HS-5 (cell line): ENCODE data around the gene TIMP1.
"Not testable (repeated sequence)": the region's sequence is repeated elsewhere in the genome, so short reads cannot be mapped to it uniquely, and the experiment has no call there.

Experiments
- DNase-seq: peaks from one replicate; pipeline ENCODE4 v3.0.0-alpha.2; 2012; ENCODE audit warnings: low read depth

The TIMP1 gene

DNA sequence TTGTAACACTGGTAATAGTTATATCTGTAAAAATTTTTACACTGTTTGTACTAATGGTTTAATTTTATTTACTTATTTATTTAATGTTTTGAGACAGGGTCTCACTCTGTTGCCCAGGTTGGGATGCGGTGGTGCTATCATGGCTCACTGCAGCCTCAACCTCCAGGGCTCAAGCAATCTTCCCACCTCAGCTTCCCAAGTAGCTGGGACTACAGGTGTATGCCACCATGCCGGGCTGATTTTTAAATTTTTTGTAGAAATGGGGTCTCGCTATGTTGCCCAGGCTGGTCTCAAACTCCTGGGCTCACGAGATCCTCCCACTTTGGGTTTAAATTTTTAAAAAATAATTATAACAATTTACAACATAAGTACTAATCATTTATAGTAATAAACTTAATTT lies 20.9 kb downstream of the TIMP1 start:
- DNase-seq: not testable (repeated sequence)

DNA sequence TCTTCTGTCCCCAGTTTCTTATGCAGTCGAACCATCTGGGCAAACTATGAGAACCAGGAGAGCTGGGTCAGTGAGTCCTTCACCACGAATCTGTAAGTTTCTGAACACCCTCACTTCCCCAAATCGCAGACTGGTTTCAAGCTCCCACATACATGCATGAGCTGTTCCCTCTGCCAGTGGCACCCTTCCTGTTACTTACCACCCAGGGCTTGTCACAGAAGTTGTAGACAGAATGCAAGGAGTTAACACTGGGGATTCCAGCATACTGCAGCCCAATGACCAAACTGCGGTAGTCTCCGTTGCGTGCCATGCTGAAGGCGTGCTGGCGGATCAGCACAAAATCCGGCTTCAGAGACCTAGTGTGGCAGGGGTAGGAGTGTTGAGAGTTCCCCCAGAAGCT lies 22.8 kb downstream of the TIMP1 start:
- DNase-seq: no peak

DNA sequence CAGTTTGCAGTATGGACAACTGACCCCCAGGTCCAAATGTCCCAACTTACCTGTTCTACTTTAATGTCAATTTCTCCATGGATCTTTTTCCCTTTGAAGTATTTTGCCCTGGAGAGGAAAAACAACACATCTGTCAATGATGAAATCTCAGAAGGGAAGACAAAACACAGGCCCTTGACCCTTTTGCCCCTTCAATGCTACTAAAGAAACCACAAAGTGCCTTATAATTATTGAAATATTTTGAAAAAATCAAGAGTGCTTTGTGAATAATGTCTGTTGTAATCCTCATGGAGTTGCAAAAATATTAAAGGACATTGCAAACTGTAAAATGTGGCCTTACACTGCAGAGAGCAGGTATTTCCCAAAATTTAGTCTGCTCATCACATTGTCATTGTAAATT lies 24.9 kb downstream of the TIMP1 start:
- DNase-seq: no peak

DNA sequence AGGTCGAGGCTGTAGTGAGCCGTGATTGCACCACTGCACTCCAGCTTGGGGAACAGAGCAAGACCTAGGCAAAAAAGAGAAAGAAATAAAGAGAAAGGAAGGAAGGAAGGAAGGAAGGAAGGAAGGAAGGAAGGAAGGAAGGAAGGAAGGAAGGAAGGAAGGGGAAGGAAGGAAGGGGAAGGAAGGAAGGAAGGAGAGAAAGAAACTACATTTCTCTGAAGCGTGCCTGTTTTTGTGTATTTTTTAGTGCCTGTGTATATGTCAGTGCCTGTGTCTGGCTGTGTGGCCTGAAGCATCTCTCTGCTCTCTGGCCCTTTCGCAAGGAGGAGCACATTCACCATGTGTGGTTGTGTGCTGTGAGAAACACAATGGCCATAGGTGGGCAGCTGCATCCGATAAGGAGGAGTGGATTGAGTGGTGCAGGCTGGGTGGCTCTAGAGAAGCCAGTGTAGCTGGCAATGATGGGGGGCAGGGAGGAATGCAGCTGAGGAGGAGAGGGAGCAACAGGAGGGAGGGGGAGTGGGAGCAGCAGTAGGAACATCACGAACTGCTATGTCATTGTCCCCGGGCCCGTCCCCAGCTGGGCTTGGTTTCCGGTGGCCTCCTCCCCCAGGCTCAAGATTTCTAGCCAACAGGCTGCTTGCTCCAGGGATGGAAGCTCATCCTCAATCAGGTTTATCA lies 26.0 kb downstream of the TIMP1 start:
- no peak for DNase-seq

DNA sequence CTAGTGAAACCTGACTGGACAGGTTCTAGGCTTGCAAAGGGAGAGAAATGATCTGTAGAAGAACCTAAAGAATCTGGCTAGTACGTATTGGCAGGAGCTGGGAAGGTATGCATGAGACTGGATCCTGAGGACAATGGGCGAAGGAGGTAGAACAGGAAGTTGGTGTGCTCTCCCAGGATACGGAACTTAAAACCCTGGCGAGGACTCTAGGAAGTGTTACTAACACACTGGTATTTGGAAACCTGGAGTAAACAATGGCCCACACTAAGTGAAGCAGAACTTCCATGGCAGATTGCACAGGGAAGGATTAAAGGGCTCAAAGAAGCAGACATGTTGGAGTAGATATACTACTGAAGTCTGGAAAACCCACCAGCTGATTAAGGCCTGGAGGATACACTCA lies 28.3 kb downstream of the TIMP1 start:
- no peak for DNase-seq

DNA sequence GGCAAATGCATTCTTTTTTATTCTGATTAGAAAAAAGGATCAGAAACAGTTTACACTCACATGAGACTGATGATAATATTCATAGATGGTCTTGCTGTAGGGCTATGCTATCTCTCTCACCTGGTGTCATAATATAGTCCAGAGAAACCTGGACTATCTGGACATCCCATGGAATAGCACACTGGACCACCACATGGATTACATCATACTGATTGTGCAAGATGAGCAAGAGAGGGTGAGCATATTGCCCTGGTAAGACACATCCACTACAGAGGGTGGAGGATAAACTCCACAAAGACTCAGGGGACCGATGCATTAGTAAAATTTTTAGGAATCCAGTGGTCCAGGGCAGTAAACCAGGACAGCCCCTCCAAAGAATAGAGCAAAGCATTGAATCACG lies 29.3 kb downstream of the TIMP1 start:
- no peak for DNase-seq

DNA sequence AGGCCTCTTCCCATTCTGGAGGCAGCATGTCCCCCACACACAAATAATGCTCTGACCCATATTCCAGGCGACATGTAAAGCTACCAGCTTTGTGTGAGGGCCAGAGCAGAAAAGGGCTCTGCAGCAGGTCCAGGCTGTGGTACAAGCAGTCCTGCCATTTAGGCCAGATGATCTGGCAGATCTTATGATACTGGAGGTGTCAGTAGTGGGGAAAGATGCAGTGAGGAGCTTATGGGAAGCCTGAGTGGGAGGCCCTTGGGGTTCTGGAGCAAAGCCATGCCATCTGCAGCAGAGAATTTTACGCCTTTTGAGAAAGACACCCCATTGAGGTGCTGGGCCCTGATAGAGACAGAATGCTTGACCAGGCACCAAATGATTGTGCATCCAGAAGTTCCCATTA lies 29.7 kb downstream of the TIMP1 start:
- DNase-seq: no peak

DNA sequence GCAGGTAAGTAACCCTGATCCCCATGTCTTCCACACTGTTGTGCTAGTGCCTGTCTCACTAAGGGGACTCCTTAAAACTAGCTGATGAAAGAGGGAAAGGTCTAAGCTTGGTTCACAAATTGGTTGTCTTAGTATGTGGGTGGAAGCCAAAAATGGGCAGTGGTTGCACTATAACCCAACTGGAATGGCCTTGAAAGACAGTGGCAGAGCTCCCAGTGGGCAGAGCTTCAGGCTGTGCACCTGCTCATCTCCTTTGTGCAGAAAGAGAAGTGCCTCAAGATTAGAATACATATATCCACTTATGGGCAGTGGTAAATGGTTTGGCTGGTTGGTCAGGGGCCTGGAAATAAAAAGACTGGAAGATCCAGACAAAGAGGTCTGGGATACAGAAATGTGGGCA lies 30.2 kb downstream of the TIMP1 start:
- no peak for DNase-seq

DNA sequence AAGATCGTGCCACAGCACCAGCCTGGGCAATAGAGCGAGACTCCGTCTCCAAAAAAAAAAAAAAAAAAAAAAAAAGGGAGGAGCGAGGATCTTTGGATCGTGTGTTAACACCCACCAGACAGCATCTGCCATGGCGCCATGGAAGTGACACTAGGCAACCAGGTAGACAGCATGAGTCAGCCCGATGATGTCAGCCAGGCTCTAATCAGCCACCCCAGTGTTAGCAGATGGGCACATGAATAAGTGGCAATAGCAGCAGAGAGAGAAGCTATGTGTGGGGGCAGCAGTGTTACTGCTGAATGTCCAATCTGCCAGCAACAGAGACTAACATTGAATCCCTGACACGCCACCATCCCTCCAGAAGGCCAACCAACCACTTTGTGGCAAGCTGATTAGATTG lies 30.8 kb downstream of the TIMP1 start:
- no peak for DNase-seq

DNA sequence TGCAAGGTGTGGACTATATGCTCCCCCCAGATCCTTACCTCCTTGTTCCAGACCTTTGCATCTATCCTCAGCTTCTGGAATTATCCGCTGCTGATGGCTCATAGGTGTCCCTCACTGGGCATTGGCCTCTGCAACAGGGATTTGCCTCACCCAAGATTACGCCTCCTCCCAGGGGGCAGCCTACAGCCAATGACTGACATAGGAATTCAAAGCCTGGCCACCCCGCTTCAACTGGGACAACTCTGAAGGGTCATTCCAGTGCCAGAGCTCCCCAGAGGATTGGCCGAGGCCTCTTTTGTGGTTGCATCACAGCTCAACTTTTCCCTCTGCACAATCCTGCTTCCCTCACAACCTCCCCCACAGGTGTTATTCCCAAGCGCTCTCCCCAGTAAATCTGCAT lies 32.4 kb downstream of the TIMP1 start:
- DNase-seq: no peak

DNA sequence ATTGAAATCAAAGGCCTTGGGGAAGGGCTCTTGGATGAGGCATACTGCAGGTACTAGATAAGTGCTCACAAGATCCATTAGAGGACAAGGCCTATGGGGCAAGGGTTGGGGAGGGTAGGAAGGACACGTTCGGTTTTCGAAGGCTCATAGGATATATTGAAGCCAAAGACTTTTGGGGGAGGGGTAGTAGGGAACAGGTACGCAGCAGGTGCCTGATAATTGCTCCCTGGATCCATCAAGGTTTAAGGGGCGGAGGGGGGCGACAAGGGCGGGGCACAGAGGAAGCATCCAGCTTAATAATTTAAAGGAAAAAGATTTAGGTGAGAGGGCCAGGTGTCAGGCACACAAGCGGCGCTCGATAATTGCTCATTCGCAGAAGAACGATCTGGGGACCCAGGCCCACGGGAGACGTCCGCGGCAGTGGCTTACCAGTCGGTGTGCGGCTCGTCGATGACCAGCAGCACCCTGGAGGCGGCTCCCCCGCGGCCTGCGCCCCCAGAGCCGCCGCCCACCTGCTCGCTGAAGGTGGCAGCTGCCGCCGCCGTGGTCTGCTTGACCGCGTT lies 36.8 kb downstream of the TIMP1 start:
- no peak for DNase-seq

DNA sequence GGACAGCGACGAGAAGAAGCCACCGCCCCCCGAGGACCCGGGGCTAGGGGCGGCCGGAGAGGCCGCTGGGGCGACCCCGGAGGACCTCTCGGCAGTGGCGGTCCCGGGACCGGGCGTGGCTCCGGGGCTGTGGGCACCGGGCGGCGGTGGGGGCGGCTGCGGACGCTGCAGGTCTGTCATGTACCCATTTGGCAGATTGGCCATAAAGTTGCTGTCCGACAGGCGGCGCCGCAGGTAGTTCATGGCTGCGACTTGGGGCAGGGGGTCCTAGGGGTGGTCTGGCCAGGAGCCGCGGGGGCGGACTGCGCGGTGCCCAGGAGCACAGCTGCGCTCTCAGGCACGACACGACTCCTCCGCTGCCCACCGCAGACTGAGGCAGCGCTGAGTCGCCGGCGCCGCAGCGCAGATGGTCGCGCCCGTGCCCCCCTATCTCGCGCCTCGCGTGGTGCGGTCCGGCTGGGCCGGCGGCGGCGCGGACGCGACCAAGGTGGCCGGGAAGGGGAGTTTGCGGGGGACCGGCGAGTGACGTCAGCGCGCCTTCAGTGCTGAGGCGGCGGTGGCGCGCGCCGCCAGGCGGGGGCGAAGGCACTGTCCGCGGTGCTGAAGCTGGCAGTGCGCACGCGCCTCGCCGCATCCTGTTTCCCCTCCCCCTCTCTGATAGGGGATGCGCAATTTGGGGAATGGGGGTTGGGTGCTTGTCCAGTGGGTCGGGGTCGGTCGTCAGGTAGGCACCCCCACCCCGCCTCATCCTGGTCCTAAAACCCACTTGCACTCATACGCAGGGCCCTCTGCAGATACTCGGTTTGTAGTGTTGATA lies 37.5 kb downstream of the TIMP1 start, which contains the start of gene SYN1:
Gene SYN1, minus strand, starts transcription at position 372 of the 817 bp plus-strand sequence. Its CDS starts 129 bp downstream, at position 243.
- DNase-seq: peak; percentile 6

DNA sequence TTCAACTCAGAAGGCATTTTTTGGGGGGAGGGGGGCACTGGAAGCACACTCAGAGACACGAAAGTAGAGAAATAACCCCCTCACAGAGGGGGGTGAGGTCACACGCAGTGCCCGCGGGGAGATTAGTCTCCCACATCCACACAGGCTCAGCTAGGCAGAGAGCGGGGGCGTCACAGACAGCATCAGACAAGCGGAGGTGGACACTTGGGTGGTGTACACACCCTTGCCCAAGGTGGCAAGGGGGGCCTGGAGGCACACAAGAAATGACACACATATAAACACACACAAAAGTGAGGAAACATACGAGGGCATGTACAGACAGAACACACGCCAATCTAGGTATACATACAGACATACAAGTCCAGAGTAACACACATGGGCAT lies 38.1 kb downstream of the TIMP1 start:
- DNase-seq: no peak

DNA sequence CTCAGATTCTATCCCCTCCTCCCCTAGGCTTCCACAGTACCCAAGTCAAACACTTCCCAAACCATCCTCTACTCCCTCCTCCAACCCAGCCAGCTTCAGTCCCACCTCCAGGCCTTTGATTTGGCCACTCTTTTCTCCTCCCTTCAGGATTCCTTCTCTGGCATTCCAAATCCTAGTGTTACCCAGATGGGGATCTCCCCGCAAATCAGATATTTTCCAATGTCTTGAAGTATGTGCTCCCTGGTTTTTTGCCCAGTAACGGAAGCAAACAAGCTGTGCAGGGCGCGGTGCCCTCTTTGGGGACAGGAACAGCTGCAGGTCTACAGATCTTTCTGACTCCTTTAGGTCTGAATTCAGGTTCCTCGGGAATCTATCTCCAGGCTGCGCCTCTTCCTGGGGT lies 39.6 kb downstream of the TIMP1 start:
- DNase-seq: no peak

DNA sequence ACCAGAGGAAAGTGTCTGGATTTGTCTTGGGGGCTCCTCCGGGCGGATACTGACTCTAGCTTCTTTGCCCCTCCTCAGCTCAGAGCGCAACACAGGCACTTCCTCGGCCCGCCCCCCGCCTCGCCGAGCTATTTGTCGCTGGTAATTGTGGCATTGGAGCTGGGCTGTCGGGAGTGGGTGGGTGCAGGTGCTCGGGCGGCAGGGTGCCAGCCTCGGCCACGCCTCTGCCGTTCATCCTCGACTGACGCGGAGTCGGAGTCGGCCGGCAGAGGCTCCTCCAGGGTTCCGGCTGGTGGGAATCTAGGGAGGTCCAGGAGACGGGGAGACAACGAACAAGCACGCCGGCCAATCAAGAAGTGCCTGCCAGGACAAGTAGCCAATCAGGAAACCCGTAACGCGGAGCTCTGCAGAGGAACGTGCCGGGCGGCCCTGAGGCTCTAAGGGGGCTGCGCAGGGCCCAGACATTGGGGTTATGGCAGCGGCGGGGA lies 41.3 kb downstream of the TIMP1 start:
- no peak for DNase-seq

DNA sequence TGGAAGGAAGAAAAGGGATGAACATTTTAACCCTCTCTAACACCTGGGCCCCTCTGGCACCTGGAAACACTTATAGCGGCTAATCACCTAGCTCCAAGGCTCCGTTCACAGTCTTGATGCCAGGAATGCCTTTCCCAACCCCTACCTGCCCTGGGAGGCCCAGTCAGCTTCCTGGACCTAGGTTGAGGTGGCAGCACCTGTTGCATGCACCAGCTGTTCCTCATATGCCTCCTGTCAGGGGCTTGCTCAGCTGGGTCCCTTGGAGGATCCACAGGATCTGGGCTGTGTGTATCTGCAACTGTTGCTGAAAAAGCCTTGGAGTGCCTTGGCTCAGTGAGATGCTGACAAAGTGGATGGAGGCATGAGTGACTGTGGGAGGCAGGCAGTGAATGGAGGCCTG lies 43.1 kb downstream of the TIMP1 start:
- DNase-seq: no peak

DNA sequence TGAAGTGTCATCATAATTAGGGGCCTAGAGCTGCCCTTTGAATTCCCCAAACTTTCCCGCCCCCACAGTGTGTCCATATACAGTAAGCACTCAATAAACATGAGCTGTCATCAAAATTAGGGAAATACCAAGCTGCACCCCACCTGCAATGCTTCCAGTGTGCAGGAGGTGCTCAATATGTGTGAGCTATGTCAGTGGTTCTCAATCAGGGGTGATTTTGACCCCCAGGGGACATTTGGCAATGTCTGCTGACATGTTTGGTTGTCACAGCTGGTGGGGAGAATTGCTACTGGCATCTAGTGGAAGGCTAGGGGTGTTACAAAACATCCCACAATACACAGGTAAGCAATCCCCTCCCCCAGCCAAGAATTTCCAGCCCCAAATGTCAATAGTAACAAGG lies 46.7 kb downstream of the TIMP1 start:
- DNase-seq: no peak

DNA sequence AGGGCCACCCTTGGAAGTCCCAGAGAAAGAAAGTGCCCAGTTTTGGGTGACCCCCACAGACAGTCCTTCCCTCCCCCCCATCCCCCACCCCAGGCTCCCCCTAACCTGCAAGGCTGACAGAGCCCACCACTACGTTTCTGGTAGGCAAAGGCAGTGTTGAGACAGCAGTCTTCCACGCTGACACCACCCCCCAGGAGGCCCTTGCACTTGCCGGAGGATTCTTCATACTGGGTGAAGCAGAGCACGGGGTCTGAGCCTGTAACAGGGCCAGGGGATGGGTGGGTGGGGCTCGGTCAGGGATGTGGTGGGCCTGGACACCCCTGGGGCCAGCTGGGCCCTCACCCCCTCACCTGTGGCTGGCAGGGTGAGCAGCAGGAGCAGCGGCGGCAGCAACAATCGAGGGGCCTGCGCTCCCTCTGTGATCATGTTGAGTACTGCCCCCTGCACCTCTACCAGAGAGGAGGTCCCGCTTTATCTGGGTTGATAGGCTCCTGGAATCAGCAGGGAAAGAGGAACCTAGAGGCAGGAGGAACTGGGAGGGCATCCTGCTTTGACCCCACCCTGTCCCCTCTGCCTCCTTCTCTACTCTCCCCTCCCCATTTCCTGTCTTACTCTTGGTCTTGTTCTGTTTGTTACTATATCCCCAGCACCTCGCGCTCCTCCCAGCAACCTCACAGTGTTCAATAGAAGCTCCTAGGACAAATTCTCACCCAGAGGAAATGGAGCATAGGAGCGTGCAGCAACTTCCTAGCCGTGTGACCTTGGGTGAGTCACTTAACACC lies 47.4 kb downstream of the TIMP1 start, which contains the start of gene CFP:
Gene CFP, minus strand, starts transcription at position 512 of the 782 bp plus-strand sequence. Its CDS starts 86 bp downstream, at position 426.
- DNase-seq: no peak

DNA sequence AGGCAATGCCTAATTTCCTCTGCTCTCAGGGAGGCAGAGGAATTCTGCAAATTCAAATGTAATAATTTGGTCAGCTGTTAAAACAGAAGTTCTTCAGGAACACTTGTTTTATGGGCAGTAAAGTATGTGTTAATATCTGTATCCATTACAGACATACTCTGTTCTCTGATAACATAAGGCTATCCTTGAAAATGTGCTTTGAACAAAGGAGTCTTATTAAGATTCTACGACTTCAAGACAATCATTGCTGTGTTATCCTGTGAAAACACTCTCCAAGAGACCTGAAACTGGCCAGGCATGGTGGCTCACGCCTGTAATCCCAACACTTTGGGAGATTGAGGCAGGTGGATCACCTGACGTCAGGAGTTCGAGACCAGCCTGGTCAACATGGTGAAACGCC lies 49.4 kb downstream of the TIMP1 start:
- DNase-seq: no peak

DNA sequence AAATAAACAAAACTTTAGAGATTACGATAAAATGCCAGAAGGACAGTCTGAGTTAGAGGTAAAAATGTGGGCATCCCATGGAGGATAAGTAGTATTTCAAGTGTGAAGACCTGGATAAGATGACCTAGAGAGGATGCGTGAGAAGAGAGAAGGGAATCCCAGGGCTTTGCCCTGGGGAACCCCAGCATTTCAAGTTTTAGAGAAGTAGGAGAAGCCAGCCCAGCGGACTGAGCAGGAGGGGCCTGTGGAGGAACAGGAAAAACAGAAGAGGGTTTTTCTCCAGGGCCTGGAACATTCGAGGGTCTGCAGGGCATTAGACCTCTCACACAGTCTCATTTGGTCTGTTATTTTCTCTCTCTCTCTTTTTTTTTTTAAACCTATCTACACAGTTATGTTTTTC lies 50.4 kb downstream of the TIMP1 start:
- DNase-seq: no peak

DNA sequence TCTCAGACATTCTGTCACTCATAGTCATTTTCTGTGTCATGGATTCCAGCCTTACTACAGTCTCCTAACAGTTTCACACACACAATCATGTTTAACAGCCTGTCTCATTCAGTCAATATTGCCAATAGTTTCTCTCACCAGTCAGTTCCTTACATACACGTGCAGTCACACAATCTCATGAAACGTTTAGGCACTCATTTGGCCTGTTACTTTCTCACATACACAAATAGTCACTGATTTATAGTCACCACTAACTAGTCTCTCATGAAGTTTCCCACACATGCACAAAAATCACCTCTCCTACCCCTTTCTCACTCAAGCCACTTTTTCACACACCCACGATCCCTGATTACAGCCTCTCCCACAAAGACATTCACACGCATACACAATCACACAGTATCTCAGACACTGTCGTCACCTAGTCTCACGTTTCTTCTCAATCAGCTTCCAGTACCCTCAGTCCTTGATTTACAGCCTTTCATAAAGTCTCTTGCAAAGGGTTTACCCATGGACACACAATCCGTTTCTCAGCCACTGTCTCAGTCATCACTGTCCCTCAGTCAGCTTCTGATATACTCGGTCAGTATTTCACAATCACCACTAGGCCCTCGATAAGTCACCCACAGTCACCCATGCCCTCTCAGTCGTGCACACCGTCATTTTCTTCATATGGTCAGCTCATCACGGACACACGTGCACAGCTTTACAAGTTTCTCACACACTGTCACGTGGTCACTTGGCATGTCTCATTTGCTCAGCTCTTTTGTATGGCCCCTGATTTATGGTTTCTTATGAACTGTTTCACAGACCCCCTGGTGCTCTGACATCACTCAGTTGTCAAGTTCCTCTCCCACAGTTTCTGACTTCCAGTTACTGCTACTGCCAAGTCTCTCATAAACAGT lies 51.7 kb downstream of the TIMP1 start:
- no peak for DNase-seq
